WTC11 (cell line): Measurements from ENCODE around the gene PTH1R. TPM values are rescaled to one million over a fixed set of nuclear protein-coding genes. Genes with fewer than 3 reads are reported as not detected.

Source experiments
- ATF1 ChIP-seq: sonication (generic); formaldehyde crosslinking; IDR thresholded peaks from 2 replicates; pipeline ENCODE4 v1.8.1; 2023; ENCODE audit warnings: mild to moderate bottlenecking, moderate library complexity, missing genetic modification reagents
- ATF2 ChIP-seq: sonication (generic); formaldehyde crosslinking; IDR thresholded peaks from 2 replicates; pipeline ENCODE4 v1.8.1; 2022; ENCODE audit warnings: low read depth, missing genetic modification reagents, borderline replicate concordance
- CDX4 ChIP-seq: fragments of 250-450 bp; sonication (Bioruptor Pico); IDR thresholded peaks from 2 replicates; pipeline ENCODE4 v1.9.0; 2021; ENCODE audit warnings: moderate library complexity, mild to moderate bottlenecking, inconsistent platforms, borderline replicate concordance
- CTCF ChIP-seq: fragments of 200-600 bp; IDR thresholded peaks from 2 replicates; pipeline ENCODE4 v1.8.0; 2022; ENCODE audit warnings: antibody characterized with exemption
- ELF4 ChIP-seq: sonication (generic); formaldehyde crosslinking; IDR thresholded peaks from 2 replicates; pipeline ENCODE4 v1.8.1; 2022; ENCODE audit warnings: low read depth, mild to moderate bottlenecking, moderate library complexity, missing genetic modification reagents
- GABPB1 ChIP-seq: sonication (generic); formaldehyde crosslinking; IDR thresholded peaks from 2 replicates; pipeline ENCODE4 v1.8.1; 2023; ENCODE audit warnings: mild to moderate bottlenecking, missing genetic modification reagents
- HMGXB4 ChIP-seq: sonication (generic); formaldehyde crosslinking; IDR thresholded peaks from 2 replicates; pipeline ENCODE4 v1.8.1; 2023; ENCODE audit warnings: mild to moderate bottlenecking, moderate library complexity, missing genetic modification reagents
- IRF2 ChIP-seq: sonication (generic); formaldehyde crosslinking; IDR thresholded peaks from 2 replicates; pipeline ENCODE4 v1.8.0; 2022; ENCODE audit warnings: low read depth, missing genetic modification reagents, borderline replicate concordance
- MAX ChIP-seq: sonication (generic); formaldehyde crosslinking; IDR thresholded peaks from 2 replicates; pipeline ENCODE4 v1.8.0; 2022; ENCODE audit warnings: mild to moderate bottlenecking, missing genetic modification reagents
- NR1H2 ChIP-seq: sonication (generic); formaldehyde crosslinking; IDR thresholded peaks from 2 replicates; pipeline ENCODE4 v1.9.0; 2021; ENCODE audit warnings: mild to moderate bottlenecking, moderate library complexity, missing genetic modification reagents
- PRDM15 ChIP-seq: sonication (generic); formaldehyde crosslinking; IDR thresholded peaks from 2 replicates; pipeline ENCODE4 v1.8.0; 2022; ENCODE audit warnings: missing genetic modification reagents
- RORB ChIP-seq: fragments of 250-450 bp; sonication (Bioruptor Pico); IDR thresholded peaks from 2 replicates; pipeline ENCODE4 v1.9.0; 2021; ENCODE audit warnings: mild to moderate bottlenecking
- USF1 ChIP-seq: sonication (generic); formaldehyde crosslinking; IDR thresholded peaks from 2 replicates; pipeline ENCODE4 v1.8.0; 2022; ENCODE audit warnings: mild to moderate bottlenecking, missing genetic modification reagents
- ZBTB43 ChIP-seq: sonication (generic); formaldehyde crosslinking; IDR thresholded peaks from 2 replicates; pipeline ENCODE4 v1.8.1; 2023; ENCODE audit warnings: mild to moderate bottlenecking, missing genetic modification reagents
- ZNF138 ChIP-seq: sonication (generic); formaldehyde crosslinking; conservative IDR thresholded peaks from 2 replicates; pipeline ENCODE4 v1.8.1; 2022; ENCODE audit warnings: mild to moderate bottlenecking, moderate library complexity, missing genetic modification reagents
- ZNF423 ChIP-seq: fragments of 250-450 bp; sonication (Bioruptor Pico); IDR thresholded peaks from 2 replicates; pipeline ENCODE4 v2.1.2; 2022; ENCODE audit warnings: mild to moderate bottlenecking, moderate library complexity
- ZNF425 ChIP-seq: fragments of 250-450 bp; sonication (Bioruptor Pico); conservative IDR thresholded peaks from 2 replicates; pipeline ENCODE4 v1.9.0; 2021; ENCODE audit warnings: mild to moderate bottlenecking
- total RNA-seq: library from RNA; stranded (reverse); gene quantifications from 3 replicates; pipeline ENCODE4 v1.2.3, GENCODE V29; 2021

The PTH1R gene
- total RNA-seq, 1 experiment from 2014 or later, result 12.0 TPM

- TF ChIP-seq HMGXB4, result no peak
- TF ChIP-seq GABPB1 (CRISPR knock-in tag), result no peak
- no peak for TF ChIP-seq USF1 (CRISPR knock-in tag)
- no peak for TF ChIP-seq RORB (CRISPR knock-in tag)
- TF ChIP-seq ATF1 (CRISPR knock-in tag), result no peak
- TF ChIP-seq IRF2 (CRISPR knock-in tag), result no peak
- TF ChIP-seq MAX, result no peak
- 0 out of 2 replicates have a peak, but pooled peaks have one; percentile 20 for TF ChIP-seq PRDM15 (CRISPR knock-in tag)
- no peak for TF ChIP-seq ZBTB43 (CRISPR knock-in tag)
- TF ChIP-seq ZNF423 (CRISPR knock-in tag), result 0 out of 2 replicates have a peak, but pooled peaks have one; percentile 46
- TF ChIP-seq CDX4 (CRISPR knock-in tag), result no peak
- TF ChIP-seq CTCF, result peak; percentile 37; the same call in 1 of the 2 replicates
- no peak for TF ChIP-seq NR1H2 (CRISPR knock-in tag)
- TF ChIP-seq ELF4 (CRISPR knock-in tag), result no peak
- no peak for TF ChIP-seq ZNF425 (CRISPR knock-in tag)
- TF ChIP-seq ZNF138, result no peak
- TF ChIP-seq ATF2, result no peak
Measured at GRCh38 chr3:46923559-46924350, 46.2 kb downstream of the PTH1R start (continued).
